Measurements from ENCODE around the gene TRPC5OS. TPM values are rescaled to one million over a fixed set of nuclear protein-coding genes. Genes with fewer than 3 reads are reported as not detected.

Gene TRPC5OS
- total and polyA plus RNA-seq, 2 of the 8 experiments (the other 6 are each of a cell fraction or from before 2014, with no cell fraction given) = not detected

DNA sequence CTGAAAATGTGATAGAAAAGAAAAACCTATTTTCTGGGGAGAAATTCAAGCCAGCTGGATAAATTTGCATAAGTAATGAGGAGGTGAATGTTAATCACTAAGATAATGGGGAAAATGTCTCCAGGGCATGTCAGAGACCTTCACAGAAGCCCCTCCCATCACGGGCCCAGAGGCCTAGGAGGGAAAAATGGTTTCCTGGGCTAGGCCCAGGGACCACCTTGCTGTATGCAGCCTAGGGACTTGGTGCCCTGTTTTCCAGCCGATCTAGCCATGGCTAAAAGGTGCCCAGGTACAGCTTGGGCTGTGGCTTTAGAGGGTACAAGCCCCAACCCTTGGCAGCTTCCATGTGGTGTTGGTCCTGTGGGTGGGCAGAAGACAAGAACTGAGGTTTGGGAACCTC, 46.6 kb upstream of the TRPC5OS start:
- Histone ChIP-seq H3K23me2 (ENCODE audit: low read depth, low read length) (no peaks in the 10 kb centered on the region), H3K79me1 (ENCODE audit: low read depth, low read length) (no peaks in the 10 kb centered on the region), H2BK20ac (ENCODE audit: low read length) (no peak overlapping the region), H4K20me1 (replicated peaks in 1 of 2; ENCODE audit: control insufficient read depth in 1 of 2, insufficient read depth in 2 of 2, low read length in 2 of 2) (no peaks in the 10 kb centered on the region), H3K23ac (ENCODE audit: insufficient read length) (no peak overlapping the region), H3K27ac (ENCODE audit: low read depth, low read length) (no peak overlapping the region), H3K9me3 (ENCODE audit: insufficient read depth in 2 of 2, low read depth in 1 of 2, low read length in 1 of 2) (peaks cover 0 to 7% of the 10 kb centered on the region in 2 experiments; a peak in 1 of 4 replicates), H3K9ac (replicated peaks in 1 of 4; ENCODE audit: extremely low read depth in 1 of 4, low read depth in 3 of 4, low read length in 3 of 4) (no peak overlapping the region), H3K36me3 (ENCODE audit: control insufficient read depth in 2 of 4, insufficient read depth in 4 of 4, low read length in 3 of 4) (no peaks in the 10 kb centered on the region), H4K91ac (replicated peaks; ENCODE audit: insufficient read length, low read length) (no peak overlapping the region), H4K8ac (ENCODE audit: extremely low read depth, insufficient read depth, low read length) (no peak overlapping the region), H3K4me2 (ENCODE audit: insufficient read depth in 1 of 2, low read depth in 2 of 2, low read length in 2 of 2) (no peak overlapping the region), H3K27me3 (replicated peaks in 1 of 4; ENCODE audit: control insufficient read depth in 3 of 4, extremely low read depth in 1 of 4, insufficient read depth in 3 of 4, low read length in 3 of 4) (no peaks in the 10 kb centered on the region), H3K18ac (ENCODE audit: extremely low read depth, low read length) (no peak overlapping the region), H3K4me1 (replicated peaks in 1 of 4; ENCODE audit: control insufficient read depth in 3 of 4, insufficient read depth in 4 of 4, low read length in 3 of 4) (no peaks in the 10 kb centered on the region), H2AK5ac (ENCODE audit: low read depth, low read length) (no peak overlapping the region), H2BK5ac (ENCODE audit: low read depth, low read length) (no peak overlapping the region), H2BK15ac (ENCODE audit: low read length) (no peak overlapping the region), H3K4me3 (ENCODE audit: extremely low read depth in 1 of 4, insufficient read depth in 2 of 4, low read depth in 3 of 4, low read length in 4 of 4) (no peak overlapping the region), H2AFZ (ENCODE audit: low read length) (no peak overlapping the region), H3K79me2 (ENCODE audit: control insufficient read depth in 1 of 2, insufficient read depth in 2 of 2, low read length in 2 of 2) (no peaks in the 10 kb centered on the region), H3K56ac (replicated peaks; ENCODE audit: insufficient read length, low read depth, low read length) (no peak overlapping the region), H3K14ac (ENCODE audit: insufficient read length) (no peak overlapping the region), H2BK120ac (replicated peaks; ENCODE audit: low read depth, low read length) (no peak overlapping the region), H2BK12ac (ENCODE audit: low read depth, low read length) (no peak overlapping the region), H4K5ac (ENCODE audit: insufficient read length, low read depth, low read length) (no peak overlapping the region), H3K4ac (replicated peaks; ENCODE audit: insufficient read length, low read depth, low read length) (no peak overlapping the region)
- DNase-seq (ENCODE audit: low read depth in 1 of 2, low spot score in 2 of 2) (no peak), FAIRE-seq (no peak)
- WGBS, 2 experiments (ENCODE audit: extremely low coverage in 1 of 2, insufficient coverage in 1 of 2, insufficient read length in 1 of 2, insufficient replicate concordance in 2 of 2, low coverage in 1 of 2, low lambda C conversion rate in 2 of 2, missing lambda C conversion rate in 1 of 2) = 71% methylated on average over 1 of the region's 2 CpGs; no CpG with 5 or more reads in 1 of the 2 experiments
- ChIA-PET CTCF (ENCODE audit: partially characterized antibody) (no interaction called here), POLR2A (ENCODE audit: partially characterized antibody) (no interaction called here)
- TF ChIP-seq CHD2 (IDR thresholded peaks at IDR 0.05; ENCODE audit: low read length) = no peak
- TF ChIP-seq KDM5A (IDR thresholded peaks at IDR 0.05; ENCODE audit: low read length) = no peak
